H1 (cell line): ENCODE results near the gene BAAT. TPM values are rescaled to one million over a fixed set of nuclear protein-coding genes. Genes with fewer than 3 reads are reported as not detected.

ENCODE experiments used
- POLR2AphosphoS5 ChIP-seq: IDR thresholded peaks from 2 replicates; pipeline ENCODE4 v1.6.1; 2011; ENCODE audit warnings: low read depth, low read length
- TCF12 ChIP-seq: IDR thresholded peaks from 2 replicates; pipeline ENCODE4 v1.6.1; 2011; ENCODE audit warnings: low read depth, mild to moderate bottlenecking, low read length
- polyA plus RNA-seq, 7 experiments: library from polyadenylated mRNA; depleted of rRNA in 3 of 7; stranded (reverse) in 5 of 7; unstranded in 2 of 7; fragments of >200 nt in 5 of 7; fragments of 200-250 nt in 2 of 7; gene quantifications; 1 replicate in 5 of 7; 2 replicates in 1 of 7; 4 replicates in 1 of 7; pipeline versions ENCODE4 v1.2.1 to v1.2.3, GENCODE V29; 2011 to 2013; ENCODE audit warnings: missing spikeins in 2 of 7, mixed read lengths in 2 of 7
- total RNA-seq: library from RNA; stranded (reverse); fragmentation: NEBNext Ultra II Directional; extraction: Animal tissue kit (Norgen Biotek cat#: 25700); gene quantifications from 2 replicates; pipeline ENCODE4 v1.2.1, GENCODE V29; 2021

Gene BAAT
- total and polyA plus RNA-seq, 2 of the 8 experiments (the other 6 are each of a cell fraction or from before 2014, with no cell fraction given) = 0.09 to 0.17 TPM

DNA sequence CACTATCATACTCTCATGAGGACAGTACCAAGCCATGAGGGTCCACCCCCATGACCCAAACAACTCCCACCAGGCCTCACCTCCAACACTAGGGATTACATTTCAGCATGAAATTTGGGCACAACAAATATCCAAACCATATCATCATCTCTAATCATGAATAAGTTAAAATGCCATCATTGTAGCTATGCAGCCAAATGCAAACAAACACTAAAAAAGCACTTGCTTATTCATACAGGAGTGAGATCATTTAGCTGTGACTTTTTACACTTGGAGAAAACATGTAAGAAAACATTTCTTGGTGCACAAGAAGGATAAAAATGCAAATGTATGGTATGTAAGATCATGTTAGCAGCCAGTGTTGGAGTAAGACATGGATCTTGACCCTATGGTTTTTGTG, 24.2 kb downstream of the BAAT start (continued):
- TF ChIP-seq TCF12 = no peak
- no peak for TF ChIP-seq POLR2AphosphoS5
- TF ChIP-seq, all 59 proteins: peak for 0
